ENCODE results near the gene NLRC3.
"Not testable (repeated sequence)": the region's sequence is repeated elsewhere in the genome, so short reads cannot be mapped to it uniquely, and the experiment has no call there.

Gene NLRC3

GRCh38 chr16:3548445-3548844 is 28.8 kb downstream of the NLRC3 start:
- no peak for DNase-seq (ENCODE audit: low spot score)

- no peak for DNase-seq (ENCODE audit: low spot score)
These were observed 30.1 kb downstream of the NLRC3 start for GRCh38 chr16:3546986-3547682.

DNA sequence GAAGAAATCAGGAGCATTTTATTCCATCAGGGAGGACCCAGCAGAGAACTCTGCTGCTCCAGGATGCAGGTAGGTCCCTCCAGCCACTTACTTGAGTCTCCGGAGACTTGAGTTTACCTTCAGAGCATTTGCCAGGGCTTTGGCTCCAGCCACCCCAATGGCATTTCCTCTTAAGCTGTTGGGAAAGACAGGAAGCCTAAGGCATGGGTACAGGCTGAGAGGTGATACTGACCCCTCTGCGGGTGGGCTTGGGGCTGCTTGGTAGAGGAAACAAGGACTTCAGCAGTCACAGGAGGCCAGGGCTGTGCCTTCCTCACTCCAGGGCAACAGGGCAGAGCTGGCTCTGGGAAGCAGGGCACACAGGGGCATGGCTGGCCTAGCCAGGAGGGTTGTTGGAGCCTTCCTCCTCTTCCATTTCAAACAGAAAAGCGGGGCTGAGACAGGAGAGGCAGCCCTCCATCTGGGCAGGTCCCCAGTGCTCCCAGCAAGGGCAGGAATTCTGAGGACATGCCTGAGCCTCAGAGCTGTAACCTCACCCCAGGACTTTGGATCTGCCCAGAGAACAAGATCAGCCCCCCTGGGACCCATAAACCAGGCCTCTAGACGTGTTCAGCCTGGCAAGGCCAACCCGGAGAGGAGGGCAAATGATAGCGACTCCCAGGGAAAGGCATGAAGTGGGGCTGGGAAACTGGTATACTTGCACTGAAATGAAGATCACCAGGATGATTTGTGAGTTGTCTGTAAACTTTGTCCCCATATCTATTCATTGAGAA is 34.4 kb downstream of the NLRC3 start:
- DNase-seq (ENCODE audit: low spot score) = no peak

GRCh38 chr16:3541527-3542155 is 35.6 kb downstream of the NLRC3 start:
- no peak for DNase-seq (ENCODE audit: low spot score)

DNA sequence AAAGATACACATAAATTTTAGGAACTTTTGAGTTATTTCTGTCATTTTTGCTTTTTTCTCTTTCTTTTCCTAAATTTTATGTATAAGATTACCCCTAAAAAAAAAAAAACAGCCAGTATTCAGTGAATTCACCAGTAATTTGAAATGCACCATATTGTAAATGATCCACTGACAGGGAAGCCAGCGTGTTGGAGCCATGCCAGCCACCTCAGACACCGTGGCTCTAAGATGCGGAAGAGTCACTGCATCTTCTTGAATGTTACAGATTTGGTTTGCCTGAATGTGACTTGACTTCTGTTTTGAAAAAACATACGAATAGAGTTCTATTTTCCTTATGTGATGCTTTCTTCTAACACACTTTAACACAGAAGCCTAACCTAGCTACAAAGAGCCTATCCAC is 39.0 kb downstream of the NLRC3 start:
- DNase-seq (ENCODE audit: low spot score) = no peak

DNA sequence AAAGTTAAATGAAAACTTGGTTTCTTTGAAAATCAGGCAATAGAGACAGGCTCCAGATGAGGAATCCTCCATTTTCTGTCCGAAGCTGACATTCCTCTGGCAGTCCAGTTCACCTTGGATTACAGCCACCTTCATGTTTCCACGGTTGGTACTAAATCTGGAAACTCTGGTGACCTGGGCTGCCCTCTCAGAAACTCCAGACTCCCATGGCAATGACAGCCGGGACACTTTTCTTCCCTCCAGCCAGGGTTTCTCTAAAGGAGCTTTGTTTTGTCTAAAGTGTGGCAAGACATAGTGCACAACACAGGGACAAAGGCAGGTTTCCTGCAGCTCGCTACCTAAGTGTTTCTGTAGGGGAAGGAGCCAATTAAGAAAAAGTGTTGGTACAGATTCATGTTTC is 40.4 kb downstream of the NLRC3 start:
- DNase-seq (ENCODE audit: low spot score) = no peak

DNA sequence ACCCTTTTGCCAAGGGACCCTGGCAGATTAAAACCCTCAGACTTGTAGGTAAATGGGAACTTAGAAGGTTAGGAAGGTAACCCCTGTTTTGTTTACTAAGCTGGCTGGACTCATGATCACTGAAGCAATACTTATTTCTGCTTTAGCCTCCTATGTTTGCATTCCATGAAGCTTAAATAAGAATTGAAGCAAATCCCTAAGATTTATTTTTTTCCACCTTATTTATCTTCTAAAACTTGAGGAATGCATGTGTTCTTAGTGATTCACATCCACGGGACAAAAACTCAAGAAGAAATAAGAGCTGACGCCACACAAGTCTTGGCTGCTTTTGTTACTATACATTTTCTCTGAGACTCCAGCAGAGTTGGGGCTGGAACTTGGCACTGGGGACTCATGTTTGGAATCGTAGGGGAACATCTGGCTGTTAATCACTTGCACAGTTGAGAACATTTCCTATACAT is 40.9 kb downstream of the NLRC3 start:
- no peak for DNase-seq (ENCODE audit: low spot score)

DNA sequence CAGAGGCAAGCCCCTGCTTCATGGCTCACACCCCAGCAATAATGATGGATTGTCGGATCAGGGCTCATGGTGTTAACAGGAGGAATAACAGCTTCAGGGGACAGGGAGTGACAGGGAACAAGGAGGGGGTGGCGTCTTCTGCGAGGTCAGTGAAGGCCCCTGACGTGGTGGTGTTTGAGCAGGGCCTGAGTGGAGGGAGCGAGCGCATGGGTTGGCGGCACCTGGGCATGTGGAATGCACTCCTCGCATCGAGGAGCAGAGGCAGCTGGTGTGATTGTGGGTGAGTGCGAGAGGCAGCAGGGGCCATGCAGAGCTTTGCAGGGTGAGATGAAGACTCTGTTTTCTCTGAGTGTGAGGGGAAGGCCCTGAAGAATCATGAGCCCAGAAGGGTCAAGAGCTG is 43.1 kb downstream of the NLRC3 start:
- DNase-seq (ENCODE audit: low spot score) = no peak

- DNase-seq (ENCODE audit: low spot score) = no peak
These were observed 44.5 kb downstream of the NLRC3 start for GRCh38 chr16:3532741-3533140.

DNA sequence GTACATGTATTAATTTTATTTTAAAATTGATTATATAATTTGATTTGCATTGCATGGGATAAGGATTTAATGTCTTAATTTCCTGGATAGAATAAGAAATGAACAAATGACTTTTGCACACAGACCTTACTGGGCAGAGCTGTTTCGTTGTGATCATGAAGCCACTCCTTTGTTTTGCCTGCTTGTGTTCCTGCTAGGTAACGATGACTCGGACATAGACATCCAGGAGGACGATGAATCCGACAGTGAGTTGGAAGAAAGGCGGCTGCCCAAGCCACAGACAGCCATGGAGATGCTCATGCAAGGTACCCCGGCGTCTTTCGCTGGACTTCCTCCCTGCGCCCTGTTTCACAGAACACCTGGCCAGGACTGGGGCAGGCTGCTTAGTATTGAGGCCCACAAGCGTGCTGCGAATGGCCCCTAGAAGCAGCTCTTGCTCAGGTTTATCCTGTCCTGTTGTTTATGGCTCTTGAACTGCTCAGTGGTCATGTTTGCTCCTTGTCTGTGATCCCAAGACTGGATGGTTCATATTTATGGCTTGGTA is 46.8 kb downstream of the NLRC3 start:
- no peak for DNase-seq (ENCODE audit: low spot score)

GRCh38 chr16:3529175-3529574 is 48.0 kb downstream of the NLRC3 start:
- DNase-seq (ENCODE audit: low spot score) = no peak

- no peak for DNase-seq (ENCODE audit: low spot score)
These were observed 48.8 kb downstream of the NLRC3 start for GRCh38 chr16:3528406-3528805.

DNA sequence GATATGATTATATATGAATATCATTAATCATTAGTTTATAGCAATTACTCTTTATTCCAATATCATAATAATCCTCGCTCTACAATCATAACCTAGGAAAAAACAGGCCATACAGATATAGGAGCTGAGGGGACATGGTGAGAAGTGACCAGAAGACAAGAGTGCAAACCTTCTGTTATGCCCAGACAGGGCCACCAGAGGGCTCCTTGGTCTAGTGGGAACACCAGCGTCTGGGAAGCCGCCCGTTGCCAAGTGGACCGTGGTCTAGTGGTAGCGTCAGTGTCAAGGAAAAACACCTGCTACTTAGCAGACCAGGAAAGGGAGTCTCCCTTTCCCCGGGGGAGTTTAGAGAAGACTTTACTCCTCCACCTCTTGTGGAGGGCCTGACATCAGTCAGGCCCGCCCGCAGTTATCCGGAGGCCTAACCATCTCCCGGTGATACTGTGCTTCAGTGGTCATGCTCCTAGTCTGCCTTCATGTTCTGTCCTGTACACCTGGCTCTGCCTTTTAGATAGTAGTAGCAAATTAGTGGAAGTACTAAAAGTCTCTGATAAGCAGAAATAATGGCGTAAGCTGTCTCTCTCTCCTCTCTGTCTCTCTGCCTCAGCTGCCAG is 49.9 kb downstream of the NLRC3 start:
- not testable (repeated sequence) for DNase-seq (ENCODE audit: low spot score)

DNA sequence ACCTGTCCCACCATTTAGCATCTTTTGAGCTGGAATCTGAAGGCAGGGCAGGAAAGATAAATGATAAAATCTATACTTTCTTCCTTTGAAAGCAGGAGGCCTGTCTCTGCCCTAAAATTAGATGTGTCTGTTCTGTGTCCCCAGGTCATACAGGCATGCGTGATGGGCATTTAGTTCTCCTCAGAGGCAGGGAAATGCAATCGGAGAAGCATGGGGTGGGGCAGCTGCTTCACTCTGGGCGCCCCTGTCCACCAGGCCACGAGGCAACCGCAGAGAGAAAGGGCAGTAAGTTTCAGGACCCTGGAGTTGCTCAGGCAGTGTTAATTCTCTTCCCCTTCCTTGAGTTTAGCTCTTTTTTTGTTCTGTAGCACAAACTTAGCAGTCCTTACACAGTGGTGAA is 51.3 kb downstream of the NLRC3 start:
- DNase-seq (ENCODE audit: low spot score) = no peak

DNA sequence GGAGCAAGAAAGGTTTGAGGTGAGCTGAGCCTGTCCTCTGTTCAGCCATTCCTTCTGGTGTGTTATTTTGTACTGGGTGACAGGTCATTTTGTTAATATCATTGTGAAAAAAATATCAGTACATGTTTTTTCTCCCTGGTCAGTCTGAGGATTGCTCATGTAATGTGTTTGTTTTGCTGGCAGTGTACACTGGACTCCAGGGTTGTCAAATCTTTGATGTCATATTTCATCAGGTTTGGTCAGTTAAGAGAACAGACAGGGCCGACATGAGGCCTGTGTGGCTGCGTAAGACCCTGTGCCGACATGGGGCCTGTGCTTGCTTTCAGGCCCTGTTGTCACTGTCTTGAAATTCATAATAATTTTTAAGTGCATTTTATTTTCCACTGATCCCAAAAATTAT is 53.9 kb downstream of the NLRC3 start:
- DNase-seq (ENCODE audit: low spot score) = no peak

DNA sequence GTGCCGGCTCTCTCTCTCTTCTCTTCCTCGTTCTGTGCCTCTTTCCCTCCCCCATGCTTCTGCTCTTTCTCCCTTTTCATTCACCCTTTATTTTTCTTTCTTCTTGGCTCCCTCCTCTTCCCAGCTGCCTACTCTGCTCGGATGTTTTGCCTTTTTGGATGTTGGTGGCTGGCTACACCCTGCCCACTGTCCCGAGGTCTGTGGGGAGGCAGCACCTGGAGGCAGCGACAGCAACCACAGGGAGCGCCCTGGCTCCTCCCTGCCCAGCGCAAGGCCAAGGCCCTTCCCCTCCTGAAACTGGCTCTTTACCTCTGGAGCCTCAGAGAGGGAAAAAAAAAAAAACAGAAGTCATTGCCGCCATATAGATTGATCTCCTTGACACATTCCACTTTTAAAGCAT is 56.4 kb downstream of the NLRC3 start:
- DNase-seq (ENCODE audit: low spot score) = no peak

DNA sequence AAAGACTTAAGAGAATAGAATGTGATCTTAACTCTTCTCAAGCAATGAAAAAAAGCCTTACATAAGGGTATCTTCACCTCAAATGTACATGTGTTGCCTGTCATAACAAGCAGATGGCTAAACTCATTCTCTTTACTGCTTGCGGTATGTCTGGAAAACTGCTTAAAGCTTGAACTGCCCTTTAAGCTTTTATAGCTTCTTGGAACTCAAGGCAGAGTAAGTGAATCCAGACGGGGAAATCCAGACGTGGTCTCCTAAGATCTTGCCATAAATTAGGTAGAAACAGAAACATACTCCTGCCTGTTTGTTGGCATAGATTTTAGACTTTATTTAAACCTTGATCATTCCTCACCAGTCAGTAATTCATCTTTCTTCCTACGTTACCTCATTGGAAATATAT is 56.8 kb downstream of the NLRC3 start:
- DNase-seq (ENCODE audit: low spot score) = no peak

DNA sequence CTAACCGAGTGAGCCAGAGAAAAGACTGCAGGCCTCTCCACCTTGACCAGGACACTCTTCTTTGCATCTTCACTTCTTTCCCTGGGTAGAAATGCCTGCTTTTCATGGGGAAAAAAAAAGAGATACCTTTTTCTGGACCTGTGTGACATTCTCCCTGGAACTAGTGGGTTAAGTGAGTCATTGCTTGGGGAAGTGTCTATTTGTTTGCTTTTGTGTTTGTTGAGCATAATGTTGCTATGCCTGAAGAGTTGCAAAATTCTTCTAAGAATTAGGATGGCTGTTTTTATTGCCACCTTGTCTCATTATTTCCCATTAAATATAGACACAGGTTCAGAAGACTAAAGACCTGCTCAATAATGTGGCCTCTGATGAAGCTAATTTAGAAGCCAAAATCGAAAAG is 57.6 kb downstream of the NLRC3 start:
- no peak for DNase-seq (ENCODE audit: low spot score)

- no peak for DNase-seq (ENCODE audit: low spot score)
These were observed 58.2 kb downstream of the NLRC3 start for GRCh38 chr16:3518986-3519348.

GRCh38 chr16:3518292-3518985 is 58.8 kb downstream of the NLRC3 start:
- DNase-seq (ENCODE audit: low spot score) = no peak

DNA sequence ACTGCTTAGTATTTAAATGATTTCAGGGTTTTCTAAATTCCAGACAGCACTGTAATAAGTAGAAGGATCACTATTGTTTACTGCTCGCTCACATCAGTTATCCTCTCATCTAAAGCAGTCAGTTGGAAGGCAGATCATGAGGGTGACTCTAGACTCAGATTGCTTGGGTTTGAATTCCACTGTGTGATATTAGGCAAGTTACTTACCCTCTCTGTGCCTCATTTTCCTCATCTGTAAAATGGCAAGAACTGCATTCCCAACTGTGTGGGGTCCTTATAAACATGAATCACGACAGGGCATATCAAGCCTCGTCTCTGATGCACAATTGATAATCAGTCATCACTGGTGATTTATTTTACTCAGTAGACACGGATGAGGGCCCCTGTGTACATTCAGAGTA is 61.3 kb downstream of the NLRC3 start:
- DNase-seq (ENCODE audit: low spot score) = no peak

GRCh38 chr16:3514621-3515020 is 62.6 kb downstream of the NLRC3 start:
- no peak for DNase-seq (ENCODE audit: low spot score)

All from HuH-7.5 (cell line).